Stimulated activated CD8-positive, alpha-beta memory T cell treated with anti-CD3 and anti-CD28 coated beads, Interleukin-15, amount 100 ng/mL, for 4 hours (primary cell): ENCODE measurements around the gene IGF1R.

Source experiments
- DNase-seq, 2 donors: peaks; one replicate each; pipeline ENCODE4 v3.0.0-alpha.2; 2020; ENCODE audit warnings: low read depth in 2 of 2

IGF1R gene

GRCh38 chr15:98775498-98776230 lies 127.3 kb downstream of the IGF1R start:
- DNase-seq, result no peak

GRCh38 chr15:98776607-98777281 lies 128.4 kb downstream of the IGF1R start:
- DNase-seq, result no peak

GRCh38 chr15:98777426-98777825 lies 129.1 kb downstream of the IGF1R start:
- DNase-seq, result no peak

GRCh38 chr15:98778263-98778959 lies 130.1 kb downstream of the IGF1R start:
- DNase-seq, result no peak

GRCh38 chr15:98778960-98779359 lies 130.6 kb downstream of the IGF1R start:
- DNase-seq, result no peak

GRCh38 chr15:98779463-98780071 lies 131.2 kb downstream of the IGF1R start:
- peak; percentile 25 for DNase-seq

GRCh38 chr15:98781838-98782237 lies 133.5 kb downstream of the IGF1R start:
- no peak for DNase-seq

- no peak for DNase-seq
Measured at GRCh38 chr15:98782801-98783200, 134.5 kb downstream of the IGF1R start.

GRCh38 chr15:98785431-98785806 lies 137.1 kb downstream of the IGF1R start:
- no peak for DNase-seq

GRCh38 chr15:98785807-98786621 lies 137.7 kb downstream of the IGF1R start:
- no peak for DNase-seq

GRCh38 chr15:98786717-98787116 lies 138.4 kb downstream of the IGF1R start:
- no peak for DNase-seq

GRCh38 chr15:98787194-98787593 lies 138.9 kb downstream of the IGF1R start:
- DNase-seq, result no peak

- no peak for DNase-seq
Measured at GRCh38 chr15:98787936-98788757, 139.8 kb downstream of the IGF1R start.

- DNase-seq, result no peak
Measured at GRCh38 chr15:98789020-98789419, 140.7 kb downstream of the IGF1R start.

- no peak for DNase-seq
Measured at GRCh38 chr15:98790270-98790669, 141.9 kb downstream of the IGF1R start.

- no peak for DNase-seq
Measured at GRCh38 chr15:98791046-98791701, 142.8 kb downstream of the IGF1R start.

- no peak for DNase-seq
Measured at GRCh38 chr15:98792117-98792516, 143.8 kb downstream of the IGF1R start.

GRCh38 chr15:98794211-98794610 lies 145.9 kb downstream of the IGF1R start:
- no peak for DNase-seq

GRCh38 chr15:98794748-98795147 lies 146.4 kb downstream of the IGF1R start:
- DNase-seq, result no peak

GRCh38 chr15:98795980-98796379 lies 147.6 kb downstream of the IGF1R start:
- DNase-seq, result no peak
